Neural crest cell (in vitro differentiated cells): ENCODE results near the gene HS6ST1. TPM values are rescaled to one million over a fixed set of nuclear protein-coding genes. Genes with fewer than 3 reads are reported as not detected.
A peak's percentile ranks its signal among the peaks of the same experiment; 100 is the strongest.

Experiments used
- DNase-seq: peaks from one replicate; pipeline ENCODE4 v3.0.0; 2021; ENCODE audit warnings: low read depth, mixed read lengths, low spot score
- H3K27ac Mint-ChIP-seq: one replicate; pipeline ENCODE4 v1.8.0; 2021; ENCODE audit warnings: mild to moderate bottlenecking, mixed read lengths; ENCODE audit not compliant: unreplicated experiment
- H3K27me3 Mint-ChIP-seq: 2 replicates; pipeline ENCODE4 v1.8.0; 2021; ENCODE audit warnings: low read depth, mild to moderate bottlenecking, mixed read lengths
- H3K36me3 Mint-ChIP-seq: 2 replicates; pipeline ENCODE4 v1.8.0; 2021; ENCODE audit warnings: low read depth, mild to moderate bottlenecking, mixed read lengths
- H3K4me1 Mint-ChIP-seq: 2 replicates; pipeline ENCODE4 v1.8.0; 2021; ENCODE audit warnings: mixed read lengths
- H3K4me3 Mint-ChIP-seq: one replicate; pipeline ENCODE4 v1.8.0; 2021; ENCODE audit warnings: mild to moderate bottlenecking, mixed read lengths
- H3K9me3 Mint-ChIP-seq: 2 replicates; pipeline ENCODE4 v1.8.0; 2021; ENCODE audit warnings: mixed read lengths
- total RNA-seq: library from RNA; stranded (reverse); gene quantifications from 2 replicates; pipeline ENCODE4 v1.2.1, GENCODE V29; 2021
- TF ChIP-seq, protein P1 (sequence below): fragments of 200-600 bp; sonication (generic); conservative IDR thresholded peaks from 2 replicates; pipeline ENCODE4 v1.5.0; 2021; ENCODE audit warnings: antibody characterized with exemption, mild to moderate bottlenecking

The HS6ST1 gene
- total RNA-seq, 1 donor from 2014 or later = 39.8 TPM

DNA sequence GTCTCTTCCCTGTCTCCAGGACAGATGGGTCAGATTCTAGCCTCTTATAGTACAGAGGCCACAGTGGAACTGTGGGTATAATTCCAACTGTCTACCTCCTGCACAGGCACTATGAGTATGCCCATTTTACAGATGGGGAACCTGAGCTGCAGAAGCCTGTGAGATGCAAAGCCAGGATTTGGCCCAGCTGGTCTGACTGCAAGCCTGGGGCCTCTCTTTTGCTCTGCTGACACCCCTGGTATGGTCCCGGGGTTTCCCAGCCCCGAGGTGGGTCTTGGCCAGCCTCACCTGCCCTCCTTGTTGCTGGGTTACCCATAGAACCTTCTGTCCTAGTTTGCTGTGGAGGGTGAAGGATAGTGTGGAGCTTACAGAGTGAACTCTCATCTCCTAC lies 9.8 kb downstream of the HS6ST1 start:
- Mint-ChIP-seq H3K9me3 (no peaks in the 10 kb centered on the region), H3K4me1 (peaks cover 29% of the 10 kb centered on the region), H3K4me3 (no peak overlapping the region), H3K27me3 (no peaks in the 10 kb centered on the region), H3K27ac (no peak overlapping the region), H3K36me3 (no peaks in the 10 kb centered on the region)
- TF ChIP-seq, protein P1, sequence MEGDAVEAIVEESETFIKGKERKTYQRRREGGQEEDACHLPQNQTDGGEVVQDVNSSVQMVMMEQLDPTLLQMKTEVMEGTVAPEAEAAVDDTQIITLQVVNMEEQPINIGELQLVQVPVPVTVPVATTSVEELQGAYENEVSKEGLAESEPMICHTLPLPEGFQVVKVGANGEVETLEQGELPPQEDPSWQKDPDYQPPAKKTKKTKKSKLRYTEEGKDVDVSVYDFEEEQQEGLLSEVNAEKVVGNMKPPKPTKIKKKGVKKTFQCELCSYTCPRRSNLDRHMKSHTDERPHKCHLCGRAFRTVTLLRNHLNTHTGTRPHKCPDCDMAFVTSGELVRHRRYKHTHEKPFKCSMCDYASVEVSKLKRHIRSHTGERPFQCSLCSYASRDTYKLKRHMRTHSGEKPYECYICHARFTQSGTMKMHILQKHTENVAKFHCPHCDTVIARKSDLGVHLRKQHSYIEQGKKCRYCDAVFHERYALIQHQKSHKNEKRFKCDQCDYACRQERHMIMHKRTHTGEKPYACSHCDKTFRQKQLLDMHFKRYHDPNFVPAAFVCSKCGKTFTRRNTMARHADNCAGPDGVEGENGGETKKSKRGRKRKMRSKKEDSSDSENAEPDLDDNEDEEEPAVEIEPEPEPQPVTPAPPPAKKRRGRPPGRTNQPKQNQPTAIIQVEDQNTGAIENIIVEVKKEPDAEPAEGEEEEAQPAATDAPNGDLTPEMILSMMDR = no peak
- no peak for DNase-seq

DNA sequence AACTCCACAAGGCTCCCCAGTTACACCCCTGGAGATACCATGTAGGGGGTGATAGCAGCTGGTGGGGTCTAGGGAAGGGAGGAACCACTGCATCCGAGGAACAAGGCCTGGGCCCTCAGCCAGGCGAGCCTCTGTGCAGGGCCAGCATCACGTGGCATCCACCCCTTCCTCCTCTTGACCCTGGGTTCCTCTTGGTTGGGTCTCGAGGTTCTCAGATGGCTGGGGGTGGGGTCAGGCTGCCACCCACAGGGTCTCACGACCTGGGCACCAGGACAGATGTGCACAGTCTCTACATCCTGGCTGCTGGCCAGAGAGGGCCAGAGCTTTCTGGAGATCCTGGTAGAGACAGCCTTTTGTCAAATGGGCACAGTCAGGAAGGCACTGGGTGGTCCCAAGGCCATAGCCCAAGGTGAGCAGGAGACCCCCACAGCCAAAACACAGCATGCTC lies 10.4 kb downstream of the HS6ST1 start:
- Mint-ChIP-seq H3K9me3 (no peaks in the 10 kb centered on the region), H3K4me3 (no peak overlapping the region), H3K27ac (no peak overlapping the region), H3K27me3 (no peaks in the 10 kb centered on the region), H3K36me3 (no peaks in the 10 kb centered on the region), H3K4me1 (peaks cover 26% of the 10 kb centered on the region)
- no peak for DNase-seq
- TF ChIP-seq, protein P1 = no peak

DNA sequence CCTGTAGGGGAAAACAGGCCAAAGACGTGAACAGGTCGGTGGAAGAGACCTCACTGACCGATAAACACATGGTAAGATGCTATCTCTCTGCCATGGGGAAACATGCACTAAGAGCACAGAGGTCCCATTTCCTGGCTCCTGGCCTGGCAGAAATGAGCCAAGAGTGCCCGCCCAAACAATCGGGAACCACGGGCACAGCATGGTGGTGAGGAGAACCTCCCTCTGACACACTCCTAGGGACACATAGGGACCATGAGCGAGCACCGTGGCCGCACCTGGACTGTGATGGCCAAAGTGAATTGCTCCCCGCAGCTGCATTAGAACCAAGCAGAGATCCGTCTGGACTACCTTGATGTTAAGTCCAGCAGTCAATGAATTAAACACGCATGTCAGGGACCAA lies 11.1 kb downstream of the HS6ST1 start:
- peaks cover 30% of the 10 kb centered on the region for H3K4me1 Mint-ChIP-seq
- TF ChIP-seq, protein P1 = no peak
- H3K4me3 Mint-ChIP-seq = no peak overlapping the region
- no peaks in the 10 kb centered on the region for H3K9me3 Mint-ChIP-seq
- no peaks in the 10 kb centered on the region for H3K27me3 Mint-ChIP-seq
- DNase-seq = no peak
- H3K36me3 Mint-ChIP-seq = no peaks in the 10 kb centered on the region
- no peak overlapping the region for H3K27ac Mint-ChIP-seq

DNA sequence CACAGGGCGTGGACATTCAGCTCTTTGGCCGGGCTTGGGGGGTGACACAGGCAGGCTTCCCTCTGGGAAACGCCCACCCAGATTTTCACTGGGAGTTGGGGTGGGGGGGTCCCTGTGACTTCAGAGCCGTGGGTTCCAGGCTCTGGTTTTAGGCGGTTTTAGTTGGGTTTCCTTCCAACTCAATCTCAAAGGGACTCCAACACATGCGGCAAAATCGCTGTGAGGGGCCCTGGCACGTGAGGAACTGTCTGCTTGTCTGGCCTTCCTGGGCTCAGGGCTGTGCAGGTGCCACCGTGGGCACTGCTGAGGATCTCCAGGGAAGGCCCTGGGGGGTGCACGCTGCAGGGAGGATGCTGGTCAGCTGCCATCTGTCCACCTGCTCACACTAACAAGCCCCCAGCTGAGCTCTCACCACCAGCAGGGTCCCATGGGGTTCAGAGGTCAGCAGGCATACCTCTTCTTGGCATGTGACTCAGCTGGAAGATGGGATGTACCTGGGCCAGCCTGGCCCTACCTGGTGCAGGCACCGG lies 11.7 kb downstream of the HS6ST1 start:
- Mint-ChIP-seq H3K36me3 (no peaks in the 10 kb centered on the region), H3K9me3 (no peaks in the 10 kb centered on the region), H3K27me3 (no peaks in the 10 kb centered on the region), H3K27ac (no peak overlapping the region), H3K4me3 (no peak overlapping the region), H3K4me1 (peaks cover 26% of the 10 kb centered on the region)
- DNase-seq = no peak
- TF ChIP-seq, protein P1 = no peak

DNA sequence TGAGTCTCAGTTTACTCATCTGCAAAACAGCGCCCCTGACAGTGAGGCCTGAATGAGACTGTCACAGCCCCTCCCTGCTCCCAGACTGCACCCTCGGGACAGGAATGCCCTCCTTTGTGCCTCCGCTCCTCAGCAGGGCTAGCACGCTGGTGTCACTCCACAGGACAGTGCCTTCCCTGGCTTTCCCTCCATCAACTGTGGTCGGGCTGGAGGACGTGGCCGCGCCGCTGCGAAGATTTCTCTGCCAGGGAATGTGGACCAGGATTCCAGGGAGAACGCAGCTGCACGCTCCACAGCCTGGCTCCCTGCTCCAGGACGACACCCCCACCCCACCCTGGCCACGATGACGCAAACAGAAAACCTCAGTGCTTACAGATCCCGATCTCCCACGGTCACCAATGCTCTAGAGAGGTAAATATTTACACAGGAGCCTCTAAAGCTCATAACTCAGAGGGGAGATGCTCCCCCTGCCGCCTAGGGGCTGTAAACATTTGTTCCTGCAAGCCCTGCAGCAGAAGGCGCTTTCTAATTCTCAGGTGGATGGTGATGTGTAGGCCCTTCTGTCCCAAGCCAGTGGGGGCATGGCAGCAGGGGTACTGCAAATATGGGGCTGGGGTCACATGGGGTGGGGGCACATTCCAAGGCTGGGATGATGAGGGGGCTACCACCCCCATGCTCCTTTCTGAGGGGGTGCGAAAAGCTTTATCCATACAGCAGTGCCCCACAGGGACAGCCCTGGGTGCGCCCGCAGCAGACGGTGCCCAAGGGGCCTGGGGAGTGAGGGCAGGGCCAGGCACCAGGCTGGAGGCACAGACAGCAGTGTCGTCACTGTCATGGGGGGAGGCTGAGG lies 12.4 kb downstream of the HS6ST1 start:
- H3K27ac Mint-ChIP-seq = no peak overlapping the region
- peaks cover 28% of the 10 kb centered on the region for H3K4me1 Mint-ChIP-seq
- H3K36me3 Mint-ChIP-seq = no peaks in the 10 kb centered on the region
- DNase-seq = no peak
- TF ChIP-seq, protein P1 = peak; percentile 51
- no peak overlapping the region for H3K4me3 Mint-ChIP-seq
- no peaks in the 10 kb centered on the region for H3K27me3 Mint-ChIP-seq
- no peaks in the 10 kb centered on the region for H3K9me3 Mint-ChIP-seq
